ENCODE results near the gene NBEAL1. TPM values are rescaled to one million over a fixed set of nuclear protein-coding genes. Genes with fewer than 3 reads are reported as not detected.
"Not testable (repeated sequence)": the region's sequence is repeated elsewhere in the genome, so short reads cannot be mapped to it uniquely, and the experiment has no call there.

NBEAL1 gene
- polyA plus RNA-seq, 1 donor (not counting 4 experiments of a cell fraction or from before 2014, with no cell fraction given): 14.7 TPM

DNA sequence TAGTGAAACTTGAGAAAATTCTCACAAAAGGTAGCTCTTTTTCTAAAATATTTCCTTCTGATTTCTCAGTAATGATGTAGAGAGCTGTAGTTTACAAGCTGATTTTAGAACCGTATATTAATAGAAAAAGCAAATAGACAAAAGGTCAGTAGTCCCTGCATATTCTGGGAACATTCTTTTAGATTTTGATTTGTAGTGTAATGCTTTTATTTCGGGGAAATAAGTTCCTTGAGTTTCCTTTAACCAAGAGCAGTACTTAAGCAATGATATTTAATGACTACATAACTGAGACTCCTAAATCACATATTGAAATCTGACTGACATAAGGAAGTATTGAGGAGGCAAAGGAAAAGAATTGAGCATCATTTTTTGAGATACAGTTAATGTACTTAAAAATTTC, 22.4 kb downstream of the NBEAL1 start:
- H4K20me1 ChIP-seq (ENCODE audit: control insufficient read depth, extremely low read depth, insufficient read depth, low read length): no peaks in the 10 kb centered on the region
- H3K79me2 ChIP-seq (ENCODE audit: control insufficient read depth, insufficient read depth, low read length): peaks cover 42% of the 10 kb centered on the region
- no peak overlapping the region for H3K27ac ChIP-seq (ENCODE audit: control insufficient read depth, insufficient read depth, low read length)
- H3K36me3 ChIP-seq (ENCODE audit: control insufficient read depth in 2 of 2, extremely low read depth in 1 of 2, insufficient read depth in 2 of 2, low read length in 2 of 2): peaks cover 0 to 1% of the 10 kb centered on the region in 2 experiments
- H3K9me3 ChIP-seq (ENCODE audit: control insufficient read depth, low read depth, low read length): no peaks in the 10 kb centered on the region
- DNase-seq (ENCODE audit: low read depth, low spot score) (no peak), FAIRE-seq (no peak)
- H3K4me2 ChIP-seq (ENCODE audit: control insufficient read depth, extremely low read depth, insufficient read depth, low read depth, low read length): no peak overlapping the region
- dilution Hi-C loops (cut with MboI; ENCODE audit: extremely low pct_ligation_motif_present, low sequenced_read_pairs): loop anchor here (10.0 kb wide), 1 partner anchor 58 kb away; no protein-coding TSS in a partner anchor
- no peak for TF ChIP-seq EZH2 (IDR thresholded peaks at IDR 0.05; ENCODE audit: low read length)
- TF ChIP-seq, protein P1, sequence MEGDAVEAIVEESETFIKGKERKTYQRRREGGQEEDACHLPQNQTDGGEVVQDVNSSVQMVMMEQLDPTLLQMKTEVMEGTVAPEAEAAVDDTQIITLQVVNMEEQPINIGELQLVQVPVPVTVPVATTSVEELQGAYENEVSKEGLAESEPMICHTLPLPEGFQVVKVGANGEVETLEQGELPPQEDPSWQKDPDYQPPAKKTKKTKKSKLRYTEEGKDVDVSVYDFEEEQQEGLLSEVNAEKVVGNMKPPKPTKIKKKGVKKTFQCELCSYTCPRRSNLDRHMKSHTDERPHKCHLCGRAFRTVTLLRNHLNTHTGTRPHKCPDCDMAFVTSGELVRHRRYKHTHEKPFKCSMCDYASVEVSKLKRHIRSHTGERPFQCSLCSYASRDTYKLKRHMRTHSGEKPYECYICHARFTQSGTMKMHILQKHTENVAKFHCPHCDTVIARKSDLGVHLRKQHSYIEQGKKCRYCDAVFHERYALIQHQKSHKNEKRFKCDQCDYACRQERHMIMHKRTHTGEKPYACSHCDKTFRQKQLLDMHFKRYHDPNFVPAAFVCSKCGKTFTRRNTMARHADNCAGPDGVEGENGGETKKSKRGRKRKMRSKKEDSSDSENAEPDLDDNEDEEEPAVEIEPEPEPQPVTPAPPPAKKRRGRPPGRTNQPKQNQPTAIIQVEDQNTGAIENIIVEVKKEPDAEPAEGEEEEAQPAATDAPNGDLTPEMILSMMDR (optimal IDR thresholded peaks at IDR 0.05 in 1 of 3, IDR thresholded peaks at IDR 0.05 in 1 of 3, conservative IDR thresholded peaks at IDR 0.05 in 1 of 3; ENCODE audit: extremely low read depth in 1 of 3, insufficient read depth in 2 of 3, low read length in 3 of 3): no peak
- H3K9me1 ChIP-seq (ENCODE audit: control insufficient read depth, extremely low read depth, insufficient read depth, low read length): no peaks in the 10 kb centered on the region
- no peaks in the 10 kb centered on the region for H3K27me3 ChIP-seq (ENCODE audit: control insufficient read depth, extremely low read depth, insufficient read depth, low read length)
- H3K4me1 ChIP-seq (ENCODE audit: control insufficient read depth, extremely low read depth, insufficient read depth, low read length): peaks cover 13% of the 10 kb centered on the region
- H2AFZ ChIP-seq (ENCODE audit: control insufficient read depth, low read length): no peak overlapping the region
- no peak overlapping the region for H3K9ac ChIP-seq (ENCODE audit: control insufficient read depth, extremely low read depth, insufficient read depth, low read length)
- no peak overlapping the region for H3K4me3 ChIP-seq (ENCODE audit: control insufficient read depth in 2 of 3, extremely low read depth in 1 of 3, insufficient read depth in 2 of 3, low read depth in 1 of 3, low read length in 3 of 3)

GRCh38 chr2:203038586-203038985, 23.9 kb downstream of the NBEAL1 start:
- H3K9ac ChIP-seq (ENCODE audit: control insufficient read depth, extremely low read depth, insufficient read depth, low read length): no peak overlapping the region
- no peaks in the 10 kb centered on the region for H3K9me1 ChIP-seq (ENCODE audit: control insufficient read depth, extremely low read depth, insufficient read depth, low read length)
- peaks cover 4 to 5% of the 10 kb centered on the region in 2 experiments for H3K36me3 ChIP-seq (ENCODE audit: control insufficient read depth in 2 of 2, extremely low read depth in 1 of 2, insufficient read depth in 2 of 2, low read length in 2 of 2)
- peak; percentile 26 for FAIRE-seq
- TF ChIP-seq EZH2 (IDR thresholded peaks at IDR 0.05; ENCODE audit: low read length): no peak
- TF ChIP-seq, protein P1 (optimal IDR thresholded peaks at IDR 0.05 in 1 of 3, IDR thresholded peaks at IDR 0.05 in 1 of 3, conservative IDR thresholded peaks at IDR 0.05 in 1 of 3; ENCODE audit: extremely low read depth in 1 of 3, insufficient read depth in 2 of 3, low read length in 3 of 3): no peak
- peak overlapping the region in 1 of 3 experiments; percentile 22 for H3K4me3 ChIP-seq (ENCODE audit: control insufficient read depth in 2 of 3, extremely low read depth in 1 of 3, insufficient read depth in 2 of 3, low read depth in 1 of 3, low read length in 3 of 3)
- H4K20me1 ChIP-seq (ENCODE audit: control insufficient read depth, extremely low read depth, insufficient read depth, low read length): no peaks in the 10 kb centered on the region
- H3K79me2 ChIP-seq (ENCODE audit: control insufficient read depth, insufficient read depth, low read length): peaks cover 36% of the 10 kb centered on the region
- no peaks in the 10 kb centered on the region for H3K9me3 ChIP-seq (ENCODE audit: control insufficient read depth, low read depth, low read length)
- dilution Hi-C loops (cut with MboI; ENCODE audit: extremely low pct_ligation_motif_present, low sequenced_read_pairs): loop anchor here (10.0 kb wide), 1 partner anchor 56 kb away; no protein-coding TSS in a partner anchor
- DNase-seq (ENCODE audit: low read depth, low spot score): no peak
- no peak overlapping the region for H2AFZ ChIP-seq (ENCODE audit: control insufficient read depth, low read length)
- peak overlapping the region; percentile 52 for H3K4me2 ChIP-seq (ENCODE audit: control insufficient read depth, extremely low read depth, insufficient read depth, low read depth, low read length)
- H3K4me1 ChIP-seq (ENCODE audit: control insufficient read depth, extremely low read depth, insufficient read depth, low read length): peaks cover 13% of the 10 kb centered on the region
- no peaks in the 10 kb centered on the region for H3K27me3 ChIP-seq (ENCODE audit: control insufficient read depth, extremely low read depth, insufficient read depth, low read length)
- peak overlapping the region; percentile 55 for H3K27ac ChIP-seq (ENCODE audit: control insufficient read depth, insufficient read depth, low read length)

DNA sequence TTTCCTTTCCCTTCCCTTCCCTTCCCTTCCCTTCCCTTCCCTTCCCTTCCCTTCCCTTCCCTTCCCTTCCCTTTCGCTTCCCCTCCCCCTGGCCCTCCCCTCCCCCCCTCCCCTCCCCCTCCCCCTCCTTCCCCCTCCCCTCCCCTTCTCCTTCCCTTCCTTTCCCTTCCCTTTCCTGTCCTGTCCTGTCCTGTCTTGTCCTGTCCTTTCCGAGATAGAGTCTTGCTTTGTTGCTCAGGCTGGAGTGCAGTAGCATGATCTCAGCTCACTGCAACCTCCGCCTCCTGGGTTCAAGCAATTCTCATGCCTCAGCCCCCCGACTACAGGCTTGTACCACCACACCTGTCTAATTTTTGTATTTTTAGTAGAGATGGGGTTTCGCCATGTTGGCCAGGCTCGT, 24.5 kb downstream of the NBEAL1 start:
- H3K27me3 ChIP-seq (ENCODE audit: control insufficient read depth, extremely low read depth, insufficient read depth, low read length); FAIRE-seq; H3K9me3 ChIP-seq (ENCODE audit: control insufficient read depth, low read depth, low read length); H3K9me1 ChIP-seq (ENCODE audit: control insufficient read depth, extremely low read depth, insufficient read depth, low read length); H2AFZ ChIP-seq (ENCODE audit: control insufficient read depth, low read length); H3K36me3 ChIP-seq (ENCODE audit: control insufficient read depth in 2 of 2, extremely low read depth in 1 of 2, insufficient read depth in 2 of 2, low read length in 2 of 2); H4K20me1 ChIP-seq (ENCODE audit: control insufficient read depth, extremely low read depth, insufficient read depth, low read length): not testable (repeated sequence)
- H3K9ac ChIP-seq (ENCODE audit: control insufficient read depth, extremely low read depth, insufficient read depth, low read length): peak overlapping the region; percentile 35
- dilution Hi-C loops (cut with MboI; ENCODE audit: extremely low pct_ligation_motif_present, low sequenced_read_pairs): loop anchor here (10.0 kb wide), 1 partner anchor 56 kb away; no protein-coding TSS in a partner anchor
- H3K4me2 ChIP-seq (ENCODE audit: control insufficient read depth, extremely low read depth, insufficient read depth, low read depth, low read length): peak overlapping the region; percentile 57
- peak overlapping the region; percentile 34 for H3K27ac ChIP-seq (ENCODE audit: control insufficient read depth, insufficient read depth, low read length)
- H3K79me2 ChIP-seq (ENCODE audit: control insufficient read depth, insufficient read depth, low read length): peaks cover 30% of the 10 kb centered on the region
- DNase-seq (ENCODE audit: low read depth, low spot score): peak; percentile 21
- peaks cover 13% of the 10 kb centered on the region for H3K4me1 ChIP-seq (ENCODE audit: control insufficient read depth, extremely low read depth, insufficient read depth, low read length)
- H3K4me3 ChIP-seq (ENCODE audit: control insufficient read depth in 2 of 3, extremely low read depth in 1 of 3, insufficient read depth in 2 of 3, low read depth in 1 of 3, low read length in 3 of 3): peak overlapping the region in 1 of 3 experiments; percentile 36
